Thyroid gland (tissue), 4 donors: ENCODE data around the gene ENTHD1.

Experiments used
- POLR2A ChIP-seq, 2 donors: fragments of 450-650 bp; IDR thresholded peaks; one replicate each; pipeline ENCODE4 v1.6.1; 2017; ENCODE audit warnings: antibody characterized with exemption in 2 of 2, mild to moderate bottlenecking in 2 of 2, moderate library complexity in 1 of 2
- TF ChIP-seq, protein P1 (sequence below), 6 experiments: fragments of 200-600 bp in 3 of 6; fragments of 450-650 bp in 3 of 6; sonication (generic) in 3 of 6; IDR thresholded peaks; one replicate each; pipeline ENCODE4 v1.5.1; 2016 to 2019; ENCODE audit warnings: antibody characterized with exemption in 6 of 6, mild to moderate bottlenecking in 2 of 6, inconsistent platforms in 1 of 6, moderate library complexity in 1 of 6

DNA sequence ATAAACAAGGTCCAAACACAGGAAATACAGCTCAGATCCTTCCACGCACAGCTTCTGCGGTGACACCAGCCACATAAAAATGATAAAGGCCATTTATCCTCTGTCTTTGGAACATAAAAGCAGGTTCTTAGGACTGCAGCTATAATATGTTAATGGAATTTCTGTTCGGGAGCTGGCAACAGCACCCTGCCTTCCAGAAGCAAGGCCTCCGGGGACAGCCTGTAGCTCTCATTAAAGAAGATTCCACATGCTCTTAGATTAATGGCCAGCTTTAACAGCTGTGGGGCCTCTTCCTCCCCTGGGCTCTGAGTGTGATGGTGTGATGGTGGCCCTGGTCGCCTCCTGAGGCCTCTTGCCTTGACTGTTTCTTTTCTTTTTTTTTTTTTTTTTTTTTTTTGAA, 185.7 kb downstream of the ENTHD1 start:
- TF ChIP-seq, protein P1, sequence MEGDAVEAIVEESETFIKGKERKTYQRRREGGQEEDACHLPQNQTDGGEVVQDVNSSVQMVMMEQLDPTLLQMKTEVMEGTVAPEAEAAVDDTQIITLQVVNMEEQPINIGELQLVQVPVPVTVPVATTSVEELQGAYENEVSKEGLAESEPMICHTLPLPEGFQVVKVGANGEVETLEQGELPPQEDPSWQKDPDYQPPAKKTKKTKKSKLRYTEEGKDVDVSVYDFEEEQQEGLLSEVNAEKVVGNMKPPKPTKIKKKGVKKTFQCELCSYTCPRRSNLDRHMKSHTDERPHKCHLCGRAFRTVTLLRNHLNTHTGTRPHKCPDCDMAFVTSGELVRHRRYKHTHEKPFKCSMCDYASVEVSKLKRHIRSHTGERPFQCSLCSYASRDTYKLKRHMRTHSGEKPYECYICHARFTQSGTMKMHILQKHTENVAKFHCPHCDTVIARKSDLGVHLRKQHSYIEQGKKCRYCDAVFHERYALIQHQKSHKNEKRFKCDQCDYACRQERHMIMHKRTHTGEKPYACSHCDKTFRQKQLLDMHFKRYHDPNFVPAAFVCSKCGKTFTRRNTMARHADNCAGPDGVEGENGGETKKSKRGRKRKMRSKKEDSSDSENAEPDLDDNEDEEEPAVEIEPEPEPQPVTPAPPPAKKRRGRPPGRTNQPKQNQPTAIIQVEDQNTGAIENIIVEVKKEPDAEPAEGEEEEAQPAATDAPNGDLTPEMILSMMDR (IDR thresholded peaks at IDR 0.05), result no peak
- no peak for TF ChIP-seq POLR2A (IDR thresholded peaks at IDR 0.05)
